Ovary (tissue), 9 donors: Measurements from ENCODE around the gene RASGEF1C. TPM values are rescaled to one million over a fixed set of nuclear protein-coding genes. Genes with fewer than 3 reads are reported as not detected.

Experiments used
- DNase-seq, 5 donors: peaks; one replicate each; pipeline ENCODE4 v3.0.0-alpha.2; 2019 to 2020
- H3K27ac ChIP-seq, 2 donors: fragments of 200-600 bp; one replicate each; pipeline versions ENCODE4 v1.5.1 to v1.8.0; 2019 to 2022
- H3K27me3 ChIP-seq: fragments of 200-600 bp; one replicate; pipeline ENCODE4 v1.8.0; 2022
- H3K36me3 ChIP-seq: fragments of 200-600 bp; sonication (generic); one replicate; pipeline ENCODE4 v1.5.1; 2019
- H3K4me1 ChIP-seq: one replicate; pipeline ENCODE4 v1.8.1; 2013; ENCODE audit warnings: mild to moderate bottlenecking, moderate library complexity; ENCODE audit not compliant: insufficient read depth
- H3K4me3 ChIP-seq: fragments of 200-600 bp; sonication (generic); one replicate; pipeline ENCODE4 v1.5.1; 2017
- H3K9me3 ChIP-seq, 2 donors: fragments of 200-600 bp in 1 of 2; sonication (generic) in 1 of 2; one replicate each; pipeline versions ENCODE4 v1.5.1 to v1.8.1; 2013 to 2019; ENCODE audit warnings: mild to moderate bottlenecking in 1 of 2, moderate library complexity in 1 of 2
- EP300 ChIP-seq: sonication (generic); formaldehyde crosslinking; IDR thresholded peaks from one replicate; pipeline ENCODE4 v1.6.1; 2017; ENCODE audit warnings: antibody characterized with exemption
- POLR2A ChIP-seq: fragments of 450-650 bp; IDR thresholded peaks from one replicate; pipeline ENCODE4 v1.6.1; 2017; ENCODE audit warnings: antibody characterized with exemption, mild to moderate bottlenecking, moderate library complexity
- WGBS, 3 donors: extraction: QIAGEN DNeasy Blood & Tissue Kit in 1 of 3; methylation state at CpG; one replicate each; pipeline versions ENCODE4 v1.1.5 to v1.1.7; 2013 to 2017; 5-methylcytosine and 5-hydroxymethylcytosine counted together
- intact Hi-C, 4 donors: fragments of 100-400 bp; cut with DNase I; formaldehyde crosslinking; loops; one replicate each; pipeline versions ENCODE4 v1.11.0 to v1.15.1; 2022 to 2023
- polyA plus RNA-seq, 2 donors: library from polyadenylated mRNA; stranded (reverse); fragments of 200-250 nt in 1 of 2; fragments of 350-450 nt in 1 of 2; fragmentation: Illumina TruSeq in 1 of 2; extraction: RNeasy Lipid Tissue Mini Kit (QIAGEN cat#74804) in 1 of 2; gene quantifications; one replicate each; pipeline ENCODE4 v1.2.3, GENCODE V29; 2013 to 2014
- total RNA-seq, 7 donors: library from RNA; depleted of rRNA in 2 of 7; stranded (reverse); fragments of >200 nt in 2 of 7; fragmentation: NEBNext Ultra II Directional in 3 of 7; extraction: Animal tissue kit (Norgen Biotek cat#: 25700) in 3 of 7; gene quantifications; one replicate each; pipeline versions ENCODE4 v1.1.0 to v1.2.4, GENCODE V29; 2016 to 2023
- TF ChIP-seq, protein P1 (sequence below), 3 donors: fragments of 450-650 bp in 2 of 3; fragments of 200-600 bp in 1 of 3; IDR thresholded peaks; one replicate each; pipeline versions ENCODE4 v1.5.1 to v1.8.0; 2016 to 2022; ENCODE audit warnings: antibody characterized with exemption in 3 of 3, mild to moderate bottlenecking in 1 of 3
- donor health status: DM: no; HTN: no; CAD: no; lungs with moderate emphysema.
- donor health status: DM: no; HTN: no; CAD: no.
- donor health status: Bipolar disorder and iron deficiency.
- donor health status: DM: yes; HTN: yes; CAD: no.
- donor health status: DM: no; HTN: no; CAD: no.
- donor health status: DM: yes; HTN: yes; CAD: no.

The RASGEF1C gene
- total and polyA plus RNA-seq, 9 donors, result 0.13 to 0.97 (median 0.38) TPM; not detected in 2

DNA sequence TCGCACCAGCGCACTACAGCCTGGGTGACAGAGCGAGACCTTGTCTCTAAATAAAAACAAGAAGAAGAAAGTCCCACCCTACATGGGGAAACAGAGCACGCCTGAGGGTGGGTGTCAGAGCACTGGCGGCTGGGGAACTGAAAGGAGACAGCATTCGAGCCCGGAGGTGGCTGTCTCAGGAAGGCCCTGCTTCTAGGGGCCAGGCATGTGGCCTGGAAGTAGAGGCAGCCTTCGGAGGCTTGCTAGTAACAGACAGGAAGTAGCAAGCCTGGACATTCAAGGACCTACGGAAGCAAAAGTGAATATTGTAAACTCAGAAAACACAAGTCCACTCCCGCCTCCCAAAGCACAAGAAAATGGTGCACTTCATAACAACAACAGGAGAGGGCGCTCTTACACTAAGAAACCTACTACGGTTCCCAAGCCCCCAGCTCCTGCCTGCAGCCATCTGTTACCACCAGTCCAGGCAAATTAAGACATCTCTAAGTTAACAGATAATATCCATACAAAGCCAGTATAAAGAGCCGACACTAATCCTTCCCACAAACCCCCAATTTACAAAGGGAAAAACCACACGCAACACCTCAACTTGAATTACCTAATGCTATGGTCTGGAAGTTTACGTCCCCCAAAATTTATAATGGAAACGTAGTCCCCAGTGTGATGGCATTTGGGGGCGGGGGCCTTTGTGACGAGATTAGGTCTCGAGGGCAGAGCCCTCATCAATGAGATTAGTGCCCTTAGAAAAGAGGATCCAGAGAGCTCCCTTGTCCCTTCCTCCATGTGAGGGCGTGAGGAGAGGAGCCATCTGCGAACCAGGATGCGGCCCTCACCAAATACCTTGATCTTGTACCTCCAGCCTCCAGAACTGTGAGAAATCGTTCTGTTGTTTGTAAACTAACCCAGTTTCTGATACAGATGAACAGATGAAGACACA is 7.7 kb downstream of the RASGEF1C start:
- H3K27ac ChIP-seq, result no peak overlapping the region
- H3K27me3 ChIP-seq, result no peaks in the 10 kb centered on the region
- no peaks in the 10 kb centered on the region for H3K36me3 ChIP-seq
- no peak overlapping the region for H3K4me3 ChIP-seq
- TF ChIP-seq, protein P1, sequence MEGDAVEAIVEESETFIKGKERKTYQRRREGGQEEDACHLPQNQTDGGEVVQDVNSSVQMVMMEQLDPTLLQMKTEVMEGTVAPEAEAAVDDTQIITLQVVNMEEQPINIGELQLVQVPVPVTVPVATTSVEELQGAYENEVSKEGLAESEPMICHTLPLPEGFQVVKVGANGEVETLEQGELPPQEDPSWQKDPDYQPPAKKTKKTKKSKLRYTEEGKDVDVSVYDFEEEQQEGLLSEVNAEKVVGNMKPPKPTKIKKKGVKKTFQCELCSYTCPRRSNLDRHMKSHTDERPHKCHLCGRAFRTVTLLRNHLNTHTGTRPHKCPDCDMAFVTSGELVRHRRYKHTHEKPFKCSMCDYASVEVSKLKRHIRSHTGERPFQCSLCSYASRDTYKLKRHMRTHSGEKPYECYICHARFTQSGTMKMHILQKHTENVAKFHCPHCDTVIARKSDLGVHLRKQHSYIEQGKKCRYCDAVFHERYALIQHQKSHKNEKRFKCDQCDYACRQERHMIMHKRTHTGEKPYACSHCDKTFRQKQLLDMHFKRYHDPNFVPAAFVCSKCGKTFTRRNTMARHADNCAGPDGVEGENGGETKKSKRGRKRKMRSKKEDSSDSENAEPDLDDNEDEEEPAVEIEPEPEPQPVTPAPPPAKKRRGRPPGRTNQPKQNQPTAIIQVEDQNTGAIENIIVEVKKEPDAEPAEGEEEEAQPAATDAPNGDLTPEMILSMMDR (IDR thresholded peaks at IDR 0.05), result no peak
- TF ChIP-seq POLR2A (no peak), EP300 (no peak)
- 75 to 79% (median 76%) methylated on average over 23 of the region's 23 CpGs for WGBS, 3 donors
- intact Hi-C loops, result no loop called here
- H3K9me3 ChIP-seq, result no peaks in the 10 kb centered on the region
- H3K4me1 ChIP-seq, result no peaks in the 10 kb centered on the region
- DNase-seq, result no peak

DNA sequence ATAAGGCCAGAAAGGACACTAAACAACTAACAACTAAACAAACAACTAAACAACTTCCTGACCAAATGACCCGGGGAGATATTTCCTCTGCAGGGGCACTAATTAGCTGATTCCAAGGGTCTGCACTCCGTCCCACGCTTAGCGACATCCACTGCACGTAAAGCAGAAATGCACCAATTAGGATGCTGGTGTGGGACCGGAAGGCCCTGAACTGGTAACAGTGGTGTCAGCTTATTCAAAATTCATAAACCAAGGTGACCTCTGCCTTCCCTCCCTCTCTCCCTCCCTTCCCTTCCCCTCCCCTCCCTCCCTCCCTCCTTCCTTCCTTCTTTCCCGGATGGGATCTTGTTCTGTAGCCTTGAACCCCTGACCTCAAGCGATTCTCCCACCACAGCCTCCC is 9.6 kb downstream of the RASGEF1C start:
- intact Hi-C loops, result no loop called here
- H3K36me3 ChIP-seq, result no peaks in the 10 kb centered on the region
- no peaks in the 10 kb centered on the region for H3K4me1 ChIP-seq
- no peak for TF ChIP-seq POLR2A
- no peak for TF ChIP-seq EP300
- TF ChIP-seq, protein P1 (IDR thresholded peaks at IDR 0.05), result no peak
- H3K4me3 ChIP-seq, result no peak overlapping the region
- no peaks in the 10 kb centered on the region for H3K9me3 ChIP-seq
- DNase-seq, result no peak
- 35 to 52% (median 37%) methylated on average over 8 of the region's 8 CpGs for WGBS, 3 donors
- H3K27me3 ChIP-seq, result no peaks in the 10 kb centered on the region
- no peak overlapping the region for H3K27ac ChIP-seq

DNA sequence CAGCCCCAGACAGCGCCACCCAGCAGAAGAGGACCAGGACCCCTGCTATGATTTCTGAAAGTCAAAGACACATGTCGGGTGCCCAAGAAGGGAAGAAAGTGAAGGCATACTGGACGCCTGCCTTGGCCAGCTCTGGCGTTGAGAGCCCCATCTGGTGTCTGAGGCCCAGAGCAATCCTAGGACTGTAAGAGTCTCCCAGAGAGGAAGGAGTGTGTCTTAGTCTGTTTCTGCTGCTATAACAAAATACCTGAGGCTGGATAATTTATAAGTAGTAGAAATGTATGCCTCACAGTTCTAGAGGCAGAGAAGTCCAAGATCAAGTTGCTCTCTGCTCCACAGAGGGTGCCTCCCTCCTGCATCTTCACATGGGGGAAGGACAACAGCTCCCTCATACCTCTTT is 10.8 kb downstream of the RASGEF1C start:
- H3K27ac ChIP-seq, result no peak overlapping the region
- no peaks in the 10 kb centered on the region for H3K4me1 ChIP-seq
- H3K27me3 ChIP-seq, result no peaks in the 10 kb centered on the region
- TF ChIP-seq EP300 (no peak), POLR2A (no peak)
- TF ChIP-seq, protein P1 (IDR thresholded peaks at IDR 0.05), result no peak
- 89 to 97% (median 93%) methylated on average over 4 of the region's 4 CpGs for WGBS, 3 donors
- H3K9me3 ChIP-seq, result no peaks in the 10 kb centered on the region
- intact Hi-C loops, result no loop called here
- H3K36me3 ChIP-seq, result no peaks in the 10 kb centered on the region
- DNase-seq, result no peak
- H3K4me3 ChIP-seq, result no peak overlapping the region

DNA sequence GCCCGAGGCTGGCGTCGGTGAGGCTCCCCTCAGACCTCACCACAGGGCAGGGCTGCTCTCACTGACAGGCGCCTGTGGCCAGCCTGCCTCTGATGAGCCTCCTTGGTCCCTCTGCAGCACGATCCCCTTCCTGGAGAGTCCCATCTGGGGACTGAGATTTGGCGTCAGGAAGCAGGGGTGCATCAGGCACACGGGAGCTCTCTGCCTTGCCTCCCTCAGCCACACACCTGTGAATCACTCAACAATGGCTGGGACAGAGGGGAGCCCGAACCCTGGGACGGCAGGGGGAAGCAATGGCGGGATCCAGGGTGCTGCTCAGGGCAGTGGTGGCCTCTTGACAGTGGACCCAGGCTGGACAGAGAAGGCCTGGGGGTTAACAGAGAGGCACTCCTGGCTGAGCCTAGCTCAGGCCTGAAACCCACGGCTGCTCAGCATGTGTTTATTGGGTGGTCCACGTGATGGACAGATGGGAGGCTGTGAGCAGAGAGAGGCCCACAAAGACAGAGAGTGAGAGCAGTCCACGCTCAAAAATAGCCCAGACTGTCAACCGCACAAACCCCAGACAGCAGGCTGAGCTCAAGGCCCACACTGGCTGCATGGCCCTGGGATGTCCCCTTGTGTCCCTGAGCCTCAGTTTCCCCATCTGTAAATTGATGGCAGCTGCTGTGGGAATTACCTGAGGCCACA is 11.9 kb downstream of the RASGEF1C start:
- no peaks in the 10 kb centered on the region for H3K9me3 ChIP-seq
- H3K4me3 ChIP-seq, result no peak overlapping the region
- TF ChIP-seq POLR2A, result no peak
- no peak for TF ChIP-seq EP300
- TF ChIP-seq, protein P1 (IDR thresholded peaks at IDR 0.05), result no peak
- DNase-seq, result no peak
- no peak overlapping the region for H3K27ac ChIP-seq
- H3K27me3 ChIP-seq, result no peaks in the 10 kb centered on the region
- WGBS, 3 donors, result 78 to 88% (median 80%) methylated on average over 14 of the region's 14 CpGs
- H3K36me3 ChIP-seq, result no peaks in the 10 kb centered on the region
- H3K4me1 ChIP-seq, result no peaks in the 10 kb centered on the region
- intact Hi-C loops, result no loop called here
